ENCODE measurements around the gene TKFC.

TKFC gene

DNA sequence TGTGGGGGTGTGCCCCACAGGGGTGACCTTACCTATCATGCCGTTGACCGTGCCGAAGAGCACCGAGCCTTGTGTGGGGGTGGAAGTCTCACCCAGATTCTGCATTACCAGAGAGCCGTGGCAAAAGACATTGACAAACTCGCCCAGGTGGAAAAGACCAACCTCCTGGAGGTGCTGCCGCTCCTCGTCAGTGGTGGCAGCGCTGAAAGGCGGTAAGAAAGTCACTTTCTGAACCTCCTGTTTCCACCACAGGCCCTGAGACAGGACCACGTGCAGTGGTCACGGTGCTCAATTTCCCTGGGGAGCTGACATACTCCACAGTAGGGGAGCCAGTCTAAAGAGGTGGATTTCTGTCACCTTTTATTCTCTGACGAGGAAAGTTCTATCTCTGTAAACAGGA lies 30.5 kb upstream of the TKFC start:
- DNase-seq (no peak), ATAC-seq (replicated peaks) (no peak)
- H3K27me3 Mint-ChIP-seq = no peaks in the 10 kb centered on the region
- no peaks in the 10 kb centered on the region for H3K9me3 Mint-ChIP-seq
- H3K27ac Mint-ChIP-seq = no peak overlapping the region
- H3K36me3 Mint-ChIP-seq (ENCODE audit: insufficient read depth) = peaks cover 9% of the 10 kb centered on the region
- peaks cover 12 to 14% of the 10 kb centered on the region in 2 donors for H3K4me1 Mint-ChIP-seq (ENCODE audit: low read depth in 2 of 2)
- no peak overlapping the region for H3K4me3 Mint-ChIP-seq

DNA sequence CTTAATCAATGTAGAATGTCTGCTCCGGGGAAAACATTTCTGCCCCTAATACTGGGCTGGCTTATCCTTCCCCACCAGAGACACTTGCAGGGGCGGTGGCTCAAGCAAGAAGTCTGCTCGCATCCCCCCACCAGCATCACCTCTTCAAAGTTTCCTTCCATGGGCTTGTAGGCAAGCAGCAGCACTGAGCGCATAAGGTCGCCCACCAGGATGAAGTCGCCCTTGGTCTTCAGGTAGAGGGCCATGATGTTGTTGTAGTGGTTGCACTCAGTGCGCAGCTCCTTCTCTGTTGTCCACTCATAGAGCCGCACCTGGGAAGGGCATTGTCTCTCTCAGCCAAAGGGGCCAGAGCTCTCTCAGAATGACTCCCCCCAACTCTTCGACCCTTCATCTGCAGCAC lies 29.3 kb upstream of the TKFC start:
- H3K9me3 Mint-ChIP-seq = no peaks in the 10 kb centered on the region
- no peak overlapping the region for H3K4me3 Mint-ChIP-seq
- H3K36me3 Mint-ChIP-seq (ENCODE audit: insufficient read depth) = peaks cover 9% of the 10 kb centered on the region
- H3K4me1 Mint-ChIP-seq (ENCODE audit: low read depth in 2 of 2) = peaks cover 4 to 5% of the 10 kb centered on the region in 2 donors
- H3K27me3 Mint-ChIP-seq = no peaks in the 10 kb centered on the region
- no peak overlapping the region for H3K27ac Mint-ChIP-seq
- ATAC-seq (replicated peaks) (no peak), DNase-seq (no peak)

DNA sequence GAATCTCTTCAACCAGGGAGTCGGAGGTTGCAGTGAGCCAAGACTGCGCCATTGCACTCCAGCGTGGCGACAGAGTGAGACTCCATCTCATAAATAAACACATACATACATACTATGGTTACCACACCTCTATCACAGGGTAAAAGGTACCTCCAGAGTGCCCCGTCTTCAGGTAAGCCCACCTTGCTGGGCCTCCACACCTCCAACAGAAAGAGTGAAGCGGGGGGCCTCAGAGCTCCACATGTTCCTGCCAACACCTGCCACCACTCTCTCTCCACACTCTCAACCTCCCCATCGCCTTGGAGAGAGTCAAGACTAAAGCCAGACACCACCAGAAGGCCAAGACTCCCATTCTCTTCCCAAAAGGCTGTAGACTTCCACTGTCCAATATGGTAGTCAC lies 27.6 kb upstream of the TKFC start:
- H3K9me3 Mint-ChIP-seq = no peaks in the 10 kb centered on the region
- H3K4me1 Mint-ChIP-seq (ENCODE audit: low read depth in 2 of 2) = no peaks in the 10 kb centered on the region
- no peak overlapping the region for H3K4me3 Mint-ChIP-seq
- H3K36me3 Mint-ChIP-seq (ENCODE audit: insufficient read depth) = peaks cover 7% of the 10 kb centered on the region
- no peak for DNase-seq
- H3K27me3 Mint-ChIP-seq = no peaks in the 10 kb centered on the region
- H3K27ac Mint-ChIP-seq = no peak overlapping the region
- ATAC-seq (replicated peaks) = no peak

DNA sequence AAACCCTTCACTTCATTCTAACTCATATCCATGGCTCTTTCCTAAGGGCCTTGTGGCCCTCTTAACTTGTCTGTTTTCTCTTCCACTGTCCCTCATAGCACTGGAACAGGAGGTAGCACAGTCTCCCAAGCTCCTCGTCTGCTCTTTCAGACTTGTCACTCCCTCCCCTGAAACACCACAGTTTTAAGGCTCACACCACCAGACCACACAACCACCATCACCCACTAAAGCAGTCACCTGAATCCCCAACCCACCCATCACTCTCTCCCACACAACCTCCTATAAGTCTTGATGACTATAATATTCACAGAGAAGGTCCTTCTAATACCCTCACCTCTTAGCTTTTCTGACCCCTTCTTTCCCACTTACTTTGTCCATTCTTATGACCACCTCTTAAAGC lies 26.8 kb upstream of the TKFC start:
- ATAC-seq (replicated peaks) = no peak
- no peaks in the 10 kb centered on the region for H3K4me1 Mint-ChIP-seq (ENCODE audit: low read depth in 2 of 2)
- DNase-seq = no peak
- H3K27ac Mint-ChIP-seq = no peak overlapping the region
- peaks cover 15% of the 10 kb centered on the region for H3K36me3 Mint-ChIP-seq (ENCODE audit: insufficient read depth)
- H3K4me3 Mint-ChIP-seq = no peak overlapping the region
- no peaks in the 10 kb centered on the region for H3K9me3 Mint-ChIP-seq
- no peaks in the 10 kb centered on the region for H3K27me3 Mint-ChIP-seq

DNA sequence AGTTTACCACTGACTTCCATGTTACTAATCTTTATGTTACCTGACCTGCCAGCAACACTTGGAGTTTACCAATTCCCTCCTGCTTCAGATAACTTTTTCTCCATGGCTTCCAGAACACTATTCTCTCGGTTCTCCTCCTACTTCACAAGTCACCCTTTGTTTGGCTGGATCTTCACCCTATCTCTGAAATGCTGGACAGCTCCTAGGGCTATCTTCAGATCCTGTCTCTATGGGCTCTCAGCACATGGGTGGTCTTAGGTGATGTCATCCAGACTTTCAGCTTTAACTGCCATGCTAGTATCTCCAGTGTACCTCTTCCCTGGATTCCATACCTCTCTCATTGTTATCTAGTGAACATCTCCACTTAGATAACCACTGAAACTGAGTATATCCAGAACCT lies 25.7 kb upstream of the TKFC start:
- Mint-ChIP-seq H3K36me3 (ENCODE audit: insufficient read depth) (peaks cover 27% of the 10 kb centered on the region), H3K9me3 (no peaks in the 10 kb centered on the region), H3K27ac (no peak overlapping the region), H3K27me3 (no peaks in the 10 kb centered on the region), H3K4me3 (no peak overlapping the region), H3K4me1 (ENCODE audit: low read depth in 2 of 2) (no peaks in the 10 kb centered on the region)
- ATAC-seq (replicated peaks) = no peak
- DNase-seq = no peak

DNA sequence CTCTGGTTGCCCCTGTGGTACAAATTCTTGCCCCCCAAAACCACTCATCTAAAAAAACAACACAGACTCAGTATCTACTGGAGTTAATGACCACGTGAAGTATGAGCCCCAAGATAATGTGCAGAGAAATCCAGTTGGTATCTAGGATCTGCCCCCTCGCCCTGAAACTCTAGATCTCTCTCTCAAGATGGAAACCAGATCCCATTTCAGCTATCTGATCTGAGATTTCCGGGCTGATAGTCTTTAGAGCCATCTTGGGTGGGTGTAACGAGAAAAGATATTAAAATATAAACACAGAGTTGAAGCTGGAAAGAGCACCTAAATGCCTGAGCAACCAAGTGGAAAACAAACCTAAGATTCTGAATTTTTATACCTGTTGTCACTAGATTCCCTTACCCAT lies 23.9 kb upstream of the TKFC start:
- DNase-seq (no peak), ATAC-seq (replicated peaks) (no peak)
- Mint-ChIP-seq H3K9me3 (no peaks in the 10 kb centered on the region), H3K4me1 (ENCODE audit: low read depth in 2 of 2) (no peaks in the 10 kb centered on the region), H3K4me3 (no peak overlapping the region), H3K36me3 (ENCODE audit: insufficient read depth) (peaks cover 45% of the 10 kb centered on the region), H3K27ac (no peak overlapping the region), H3K27me3 (no peaks in the 10 kb centered on the region)

DNA sequence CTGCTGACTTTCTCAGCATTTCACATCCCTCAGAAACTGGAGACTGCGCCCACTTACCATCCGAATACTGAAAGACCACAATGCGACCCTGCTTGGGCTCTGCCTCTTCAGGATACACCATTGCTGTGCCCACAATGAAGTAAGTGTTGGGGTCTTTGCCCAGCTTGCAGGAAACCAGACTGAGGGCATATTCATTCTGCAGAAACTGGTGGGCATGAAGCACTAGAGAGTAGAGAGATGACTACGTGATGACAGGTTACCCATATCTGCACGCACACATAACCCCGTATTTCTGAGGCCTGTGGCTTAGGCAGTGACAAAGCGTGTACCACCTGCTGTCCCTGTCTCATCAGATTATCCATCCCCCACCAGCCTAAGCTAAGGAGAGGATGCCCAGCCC lies 23.3 kb upstream of the TKFC start:
- Mint-ChIP-seq H3K4me3 (no peak overlapping the region), H3K9me3 (no peaks in the 10 kb centered on the region), H3K4me1 (ENCODE audit: low read depth in 2 of 2) (no peaks in the 10 kb centered on the region), H3K27ac (no peak overlapping the region), H3K36me3 (ENCODE audit: insufficient read depth) (peaks cover 48% of the 10 kb centered on the region), H3K27me3 (no peaks in the 10 kb centered on the region)
- no peak for ATAC-seq (replicated peaks)
- DNase-seq = no peak

DNA sequence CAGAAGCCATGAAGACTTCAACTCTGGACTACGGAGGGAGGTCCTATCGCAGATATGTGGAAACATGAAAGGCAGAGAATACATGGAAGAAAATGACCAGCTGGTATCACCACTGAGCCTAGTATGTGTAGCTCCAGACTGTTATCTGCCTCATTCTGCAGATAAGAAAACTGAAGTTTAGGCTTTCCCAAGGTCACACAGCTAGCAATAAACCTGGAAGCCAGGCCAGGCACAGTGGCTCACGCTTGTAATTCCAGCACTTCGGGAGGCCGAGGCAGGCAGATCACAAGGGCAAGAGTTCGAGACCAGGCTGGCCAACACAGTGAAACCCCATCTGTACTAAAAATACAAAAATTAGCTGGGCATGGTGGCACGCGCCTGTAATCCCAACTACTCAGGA lies 22.3 kb upstream of the TKFC start:
- Mint-ChIP-seq H3K4me1 (ENCODE audit: low read depth in 2 of 2) (no peaks in the 10 kb centered on the region), H3K27me3 (no peaks in the 10 kb centered on the region), H3K9me3 (no peaks in the 10 kb centered on the region), H3K36me3 (ENCODE audit: insufficient read depth) (peaks cover 56% of the 10 kb centered on the region), H3K27ac (no peak overlapping the region), H3K4me3 (no peak overlapping the region)
- DNase-seq (no peak), ATAC-seq (replicated peaks) (no peak)

DNA sequence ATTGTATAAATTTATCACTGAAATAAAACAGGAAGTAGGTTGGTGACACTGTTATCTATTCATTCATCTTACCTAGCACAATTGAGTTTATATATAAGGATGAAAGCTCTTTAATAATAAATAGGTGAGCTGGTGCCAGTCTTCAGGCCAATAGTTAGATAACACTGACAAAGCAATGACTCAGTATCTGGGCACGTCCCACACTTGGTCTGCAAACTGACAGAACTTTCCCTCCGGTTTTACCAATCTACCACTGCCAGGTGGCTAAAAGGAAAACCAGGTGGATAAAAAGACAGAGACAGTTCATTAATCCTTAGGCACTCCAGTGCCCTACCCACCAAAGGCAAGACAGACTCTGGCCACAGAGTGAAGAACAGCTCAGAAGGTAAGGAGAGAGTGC lies 17.8 kb upstream of the TKFC start:
- H3K36me3 Mint-ChIP-seq (ENCODE audit: insufficient read depth) = peaks cover 89% of the 10 kb centered on the region
- no peaks in the 10 kb centered on the region for H3K4me1 Mint-ChIP-seq (ENCODE audit: low read depth in 2 of 2)
- no peak overlapping the region for H3K27ac Mint-ChIP-seq
- ATAC-seq (replicated peaks) (no peak), DNase-seq (no peak)
- no peaks in the 10 kb centered on the region for H3K9me3 Mint-ChIP-seq
- no peak overlapping the region for H3K4me3 Mint-ChIP-seq
- no peaks in the 10 kb centered on the region for H3K27me3 Mint-ChIP-seq

DNA sequence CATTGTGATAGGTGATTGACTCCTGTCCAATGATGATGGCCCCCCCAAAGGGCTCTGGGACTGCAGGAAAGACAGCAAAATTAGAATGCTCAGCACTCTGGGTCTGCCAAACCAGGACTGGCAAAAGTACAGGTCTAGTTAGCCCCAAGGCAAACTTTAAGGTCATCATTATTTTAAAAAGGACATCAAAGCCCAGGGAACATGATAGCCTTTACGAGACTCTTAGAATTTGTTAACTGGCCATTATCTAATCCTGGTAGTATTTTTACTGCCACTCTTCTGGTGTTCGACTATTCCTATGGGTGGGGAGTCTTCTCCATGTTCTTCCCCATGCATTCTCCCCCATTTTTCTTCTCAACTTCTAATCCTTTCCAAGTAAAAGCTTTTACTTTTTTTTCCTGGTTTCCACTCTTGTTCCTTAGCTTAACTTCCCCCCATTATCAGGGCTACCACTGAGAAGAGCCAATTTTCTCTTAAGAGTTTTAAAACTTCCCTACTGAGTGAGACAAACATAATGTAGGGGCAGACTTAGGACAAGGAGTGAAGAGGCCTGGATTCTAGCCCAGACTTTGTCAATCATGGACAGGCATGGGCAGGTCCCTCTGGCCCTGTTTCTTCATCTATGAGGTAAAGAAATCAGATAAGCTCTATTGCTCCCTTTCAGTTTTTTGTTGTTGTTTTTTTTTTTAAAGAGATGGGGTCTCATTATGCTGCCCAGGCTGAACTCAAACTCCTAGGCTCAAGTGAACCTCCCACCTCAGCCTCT lies 7.2 kb upstream of the TKFC start:
- H3K27ac Mint-ChIP-seq = peak overlapping the region in 1 of 2 donors; percentile 26
- peaks cover 90% of the 10 kb centered on the region for H3K36me3 Mint-ChIP-seq (ENCODE audit: insufficient read depth)
- H3K4me1 Mint-ChIP-seq (ENCODE audit: low read depth in 2 of 2) = peaks cover 12 to 21% of the 10 kb centered on the region in 2 donors
- H3K4me3 Mint-ChIP-seq = no peak overlapping the region
- ATAC-seq (replicated peaks) (no peak), DNase-seq (no peak)
- no peaks in the 10 kb centered on the region for H3K9me3 Mint-ChIP-seq
- no peaks in the 10 kb centered on the region for H3K27me3 Mint-ChIP-seq

DNA sequence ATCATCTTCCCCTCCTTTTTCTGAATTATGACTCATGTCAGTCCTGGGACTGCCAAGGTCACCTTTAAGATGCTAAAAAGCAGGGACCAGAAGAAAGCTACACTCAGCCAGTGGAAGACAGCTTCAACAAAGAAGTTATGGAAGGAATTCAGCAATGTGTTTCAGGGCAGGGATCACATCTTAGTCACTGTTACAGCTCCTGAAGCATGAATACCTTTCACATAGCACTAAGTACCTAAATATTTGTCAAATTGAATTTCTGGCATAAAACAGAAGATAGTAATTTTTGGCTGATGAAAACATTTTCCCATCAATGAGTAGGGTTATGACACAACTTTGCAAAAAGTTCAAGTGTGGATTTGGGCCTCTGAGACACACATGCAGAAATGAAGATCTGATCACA lies 5.4 kb upstream of the TKFC start:
- Mint-ChIP-seq H3K27ac (no peak overlapping the region), H3K4me3 (no peak overlapping the region), H3K36me3 (ENCODE audit: insufficient read depth) (peaks cover 81% of the 10 kb centered on the region), H3K4me1 (ENCODE audit: low read depth in 2 of 2) (peaks cover 29 to 40% of the 10 kb centered on the region in 2 donors), H3K9me3 (no peaks in the 10 kb centered on the region), H3K27me3 (no peaks in the 10 kb centered on the region)
- no peak for DNase-seq
- ATAC-seq (replicated peaks) = no peak

DNA sequence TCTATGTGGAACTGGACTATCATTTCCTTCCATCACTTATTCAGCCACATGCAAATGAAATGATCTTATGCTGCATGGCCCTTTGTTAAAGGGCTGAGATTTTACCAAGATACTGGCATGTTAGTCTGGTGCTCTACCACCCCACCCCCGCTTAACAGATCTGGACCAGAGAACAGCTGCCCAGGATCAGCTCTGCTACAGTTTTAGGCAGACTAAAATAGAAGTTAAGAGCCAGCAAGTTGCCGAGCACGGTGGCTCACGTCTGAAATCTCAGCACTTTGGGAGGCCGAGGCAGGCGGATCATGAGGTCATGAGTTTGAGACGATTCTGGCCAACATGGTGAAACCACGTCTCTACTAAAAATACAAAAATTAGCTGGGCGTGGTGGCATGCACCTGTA lies 4.7 kb upstream of the TKFC start:
- peaks cover 33 to 45% of the 10 kb centered on the region in 2 donors for H3K4me1 Mint-ChIP-seq (ENCODE audit: low read depth in 2 of 2)
- H3K4me3 Mint-ChIP-seq = no peak overlapping the region
- DNase-seq (no peak), ATAC-seq (replicated peaks) (no peak)
- peaks cover 81% of the 10 kb centered on the region for H3K36me3 Mint-ChIP-seq (ENCODE audit: insufficient read depth)
- no peaks in the 10 kb centered on the region for H3K27me3 Mint-ChIP-seq
- H3K9me3 Mint-ChIP-seq = no peaks in the 10 kb centered on the region
- no peak overlapping the region for H3K27ac Mint-ChIP-seq

DNA sequence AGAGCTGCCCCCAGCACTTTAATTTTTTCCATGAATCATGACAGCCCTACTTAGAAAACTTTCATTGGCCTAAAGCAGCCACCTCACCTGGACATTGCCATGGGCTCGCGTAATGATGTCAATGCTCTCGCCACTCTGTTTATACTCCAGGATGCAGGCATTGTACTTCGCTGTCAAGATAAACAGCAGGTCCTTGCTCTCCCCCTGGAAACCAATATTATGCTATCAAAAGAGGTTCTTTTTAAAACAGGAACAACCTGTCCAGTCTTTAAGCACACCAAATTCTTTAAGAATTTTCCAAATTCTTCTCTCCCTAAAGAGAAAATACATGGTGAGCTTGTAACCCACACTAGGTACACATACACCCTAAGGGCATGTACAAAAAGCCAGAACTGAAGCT lies 3.2 kb upstream of the TKFC start:
- Mint-ChIP-seq H3K9me3 (no peaks in the 10 kb centered on the region), H3K27ac (peak overlapping the region; percentile 35 to 49), H3K4me3 (no peak overlapping the region), H3K27me3 (no peaks in the 10 kb centered on the region), H3K36me3 (ENCODE audit: insufficient read depth) (peaks cover 71% of the 10 kb centered on the region), H3K4me1 (ENCODE audit: low read depth in 2 of 2) (peaks cover 38 to 49% of the 10 kb centered on the region in 2 donors)
- no peak for DNase-seq
- ATAC-seq (replicated peaks) = no peak

DNA sequence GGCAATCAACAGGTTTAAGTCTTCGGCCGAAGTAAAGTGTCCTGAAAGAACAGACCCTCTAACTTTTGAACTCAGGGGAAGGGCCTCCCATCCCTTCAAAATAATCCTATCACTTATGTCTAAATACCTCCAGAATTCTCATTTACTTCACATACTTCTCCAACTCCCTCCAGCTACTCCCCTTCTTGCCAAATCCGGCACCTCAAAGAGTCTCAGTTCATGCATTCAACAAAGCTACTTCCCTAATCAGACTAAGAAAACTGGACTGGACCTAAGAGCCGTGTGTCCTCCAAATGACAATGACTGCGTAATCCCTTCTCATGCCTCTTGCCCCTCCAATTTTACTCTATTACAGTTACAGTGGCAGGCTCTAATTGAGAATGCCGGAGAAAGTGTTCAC lies 1.4 kb upstream of the TKFC start:
- Mint-ChIP-seq H3K27ac (peak overlapping the region; percentile 88 to 95), H3K27me3 (no peaks in the 10 kb centered on the region), H3K4me1 (ENCODE audit: low read depth in 2 of 2) (peaks cover 42 to 52% of the 10 kb centered on the region in 2 donors), H3K36me3 (ENCODE audit: insufficient read depth) (peaks cover 53% of the 10 kb centered on the region), H3K9me3 (no peaks in the 10 kb centered on the region), H3K4me3 (peak overlapping the region; percentile 82 to 86)
- ATAC-seq (replicated peaks) = no peak
- DNase-seq = no peak

Data from effector memory CD8-positive, alpha-beta T cell (primary cell).